Neural progenitor cell (in vitro differentiated cells): ENCODE results near the gene LRWD1. TPM values are rescaled to one million over a fixed set of nuclear protein-coding genes. Genes with fewer than 3 reads are reported as not detected.
A peak's percentile ranks its signal among the peaks of the same experiment; 100 is the strongest.

ENCODE experiments used
- DNase-seq: peaks from one replicate; pipeline ENCODE4 v3.0.0-alpha.2; 2016; ENCODE audit warnings: low spot score
- H2AFZ ChIP-seq: fragments of 200-600 bp; sonication (generic); replicated peaks from 2 replicates; pipeline ENCODE4 v1.6.1; 2016; ENCODE audit warnings: antibody characterized with exemption
- H3F3A ChIP-seq: fragments of 200-600 bp; sonication (generic); 2 replicates; pipeline ENCODE4 v1.6.1; 2016; ENCODE audit warnings: antibody characterized with exemption, low read depth
- H3K27ac ChIP-seq: fragments of 200-600 bp; sonication (generic); 2 replicates; pipeline ENCODE4 v1.5.1; 2016; ENCODE audit warnings: mild to moderate bottlenecking
- H3K27me3 ChIP-seq: fragments of 200-600 bp; sonication (generic); 2 replicates; pipeline ENCODE4 v1.6.1; 2016; ENCODE audit warnings: mild to moderate bottlenecking, moderate library complexity
- H3K36me3 ChIP-seq: fragments of 200-600 bp; sonication (generic); 2 replicates; pipeline ENCODE4 v1.5.1; 2016
- H3K4me1 ChIP-seq: fragments of 200-600 bp; sonication (generic); 2 replicates; pipeline ENCODE4 v1.6.1; 2016; ENCODE audit warnings: mixed run types
- H3K4me2 ChIP-seq: fragments of 200-600 bp; sonication (generic); 2 replicates; pipeline ENCODE4 v1.6.1; 2016
- H3K4me3 ChIP-seq: fragments of 200-600 bp; sonication (generic); 2 replicates; pipeline ENCODE4 v1.5.1; 2016
- H3K79me2 ChIP-seq: fragments of 200-600 bp; sonication (generic); 2 replicates; pipeline ENCODE4 v1.6.1; 2016; ENCODE audit warnings: low read depth
- H3K9ac ChIP-seq: fragments of 200-600 bp; sonication (generic); 2 replicates; pipeline ENCODE4 v1.6.1; 2016
- H3K9me3 ChIP-seq: fragments of 200-600 bp; sonication (generic); 2 replicates; pipeline ENCODE4 v1.5.1; 2016; ENCODE audit warnings: low read depth
- H4K20me1 ChIP-seq: fragments of 200-600 bp; sonication (generic); 2 replicates; pipeline ENCODE4 v1.6.1; 2016; ENCODE audit warnings: low read depth
- H3K27ac Mint-ChIP-seq: 3 replicates; pipeline ENCODE4 v1.8.0; 2021; ENCODE audit warnings: mixed read lengths
- H3K27me3 Mint-ChIP-seq: 2 replicates; pipeline ENCODE4 v1.8.0; 2022; ENCODE audit warnings: low read depth, mild to moderate bottlenecking, inconsistent platforms, moderate library complexity, mixed read lengths; ENCODE audit not compliant: insufficient read depth
- H3K36me3 Mint-ChIP-seq: 3 replicates; pipeline ENCODE4 v1.8.0; 2021; ENCODE audit warnings: mixed read lengths
- H3K4me1 Mint-ChIP-seq: 3 replicates; pipeline ENCODE4 v1.8.0; 2021; ENCODE audit warnings: mixed read lengths
- H3K4me3 Mint-ChIP-seq: 3 replicates; pipeline ENCODE4 v1.8.0; 2021; ENCODE audit warnings: mild to moderate bottlenecking, moderate library complexity, mixed read lengths
- H3K9me3 Mint-ChIP-seq: 3 replicates; pipeline ENCODE4 v1.8.0; 2020; ENCODE audit warnings: mixed read lengths
- EZH2 ChIP-seq: fragments of 200-600 bp; sonication (generic); IDR thresholded peaks from 2 replicates; pipeline ENCODE4 v1.6.1; 2017; ENCODE audit warnings: antibody characterized with exemption, mild to moderate bottlenecking, moderate library complexity
- EZH2phosphoT487 ChIP-seq: fragments of 200-600 bp; sonication (generic); IDR thresholded peaks from 2 replicates; pipeline ENCODE4 v1.6.1; 2017; ENCODE audit warnings: antibody characterized with exemption
- total RNA-seq: library from RNA; depleted of rRNA; stranded (reverse); fragments of >200 nt; gene quantifications from 2 replicates; pipeline ENCODE4 v1.2.3, GENCODE V29; 2015; ENCODE audit warnings: low replicate concordance
- TF ChIP-seq, protein P1 (sequence below): fragments of 200-600 bp; sonication (generic); IDR thresholded peaks from 2 replicates; pipeline ENCODE4 v1.5.1; 2017; ENCODE audit warnings: antibody characterized with exemption, mild to moderate bottlenecking

LRWD1 gene
- total RNA-seq, 1 donor from 2014 or later = 16.9 TPM

DNA sequence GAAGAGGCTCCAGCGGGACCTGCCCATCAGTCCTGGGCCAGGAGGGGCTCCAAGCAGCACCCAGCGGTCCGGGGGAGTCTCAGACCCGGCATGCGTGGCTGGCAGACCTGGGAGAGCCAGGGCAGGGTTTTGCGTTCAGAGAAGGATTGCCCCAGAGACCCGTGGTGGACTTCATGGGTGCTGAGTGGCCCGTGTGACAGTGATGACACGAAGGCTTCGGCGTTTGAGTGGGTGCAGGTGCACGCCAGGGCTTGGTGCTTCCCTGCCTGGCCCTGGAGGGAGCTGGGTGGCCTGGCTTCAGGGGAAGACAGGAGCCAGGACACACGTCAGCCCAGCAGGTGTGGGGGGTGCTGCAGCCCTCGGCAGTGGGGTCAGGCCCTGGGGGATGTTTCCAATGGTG is 17.5 kb upstream of the LRWD1 start:
- Histone ChIP-seq H3K9ac (no peak overlapping the region), H3K9me3 (no peaks in the 10 kb centered on the region), H3K4me3 (no peak overlapping the region), H3K4me1 (peaks cover 9% of the 10 kb centered on the region), H3K4me2 (no peak overlapping the region), H2AFZ (no peak overlapping the region), H3K27me3 (no peaks in the 10 kb centered on the region), H3K27ac (no peak overlapping the region), H3K36me3 (no peaks in the 10 kb centered on the region), H4K20me1 (no peaks in the 10 kb centered on the region), H3K79me2 (no peaks in the 10 kb centered on the region), H3F3A (peaks cover 8% of the 10 kb centered on the region)
- peaks cover 2% of the 10 kb centered on the region for H3K27me3 Mint-ChIP-seq
- DNase-seq = no peak
- TF ChIP-seq EZH2 (no peak), EZH2phosphoT487 (no peak)
- TF ChIP-seq, protein P1, sequence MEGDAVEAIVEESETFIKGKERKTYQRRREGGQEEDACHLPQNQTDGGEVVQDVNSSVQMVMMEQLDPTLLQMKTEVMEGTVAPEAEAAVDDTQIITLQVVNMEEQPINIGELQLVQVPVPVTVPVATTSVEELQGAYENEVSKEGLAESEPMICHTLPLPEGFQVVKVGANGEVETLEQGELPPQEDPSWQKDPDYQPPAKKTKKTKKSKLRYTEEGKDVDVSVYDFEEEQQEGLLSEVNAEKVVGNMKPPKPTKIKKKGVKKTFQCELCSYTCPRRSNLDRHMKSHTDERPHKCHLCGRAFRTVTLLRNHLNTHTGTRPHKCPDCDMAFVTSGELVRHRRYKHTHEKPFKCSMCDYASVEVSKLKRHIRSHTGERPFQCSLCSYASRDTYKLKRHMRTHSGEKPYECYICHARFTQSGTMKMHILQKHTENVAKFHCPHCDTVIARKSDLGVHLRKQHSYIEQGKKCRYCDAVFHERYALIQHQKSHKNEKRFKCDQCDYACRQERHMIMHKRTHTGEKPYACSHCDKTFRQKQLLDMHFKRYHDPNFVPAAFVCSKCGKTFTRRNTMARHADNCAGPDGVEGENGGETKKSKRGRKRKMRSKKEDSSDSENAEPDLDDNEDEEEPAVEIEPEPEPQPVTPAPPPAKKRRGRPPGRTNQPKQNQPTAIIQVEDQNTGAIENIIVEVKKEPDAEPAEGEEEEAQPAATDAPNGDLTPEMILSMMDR = no peak
- H3K4me1 Mint-ChIP-seq = no peaks in the 10 kb centered on the region
- H3K4me3 Mint-ChIP-seq = no peak overlapping the region
- no peaks in the 10 kb centered on the region for H3K9me3 Mint-ChIP-seq
- H3K27ac Mint-ChIP-seq = no peak overlapping the region
- H3K36me3 Mint-ChIP-seq = peaks cover 10% of the 10 kb centered on the region

DNA sequence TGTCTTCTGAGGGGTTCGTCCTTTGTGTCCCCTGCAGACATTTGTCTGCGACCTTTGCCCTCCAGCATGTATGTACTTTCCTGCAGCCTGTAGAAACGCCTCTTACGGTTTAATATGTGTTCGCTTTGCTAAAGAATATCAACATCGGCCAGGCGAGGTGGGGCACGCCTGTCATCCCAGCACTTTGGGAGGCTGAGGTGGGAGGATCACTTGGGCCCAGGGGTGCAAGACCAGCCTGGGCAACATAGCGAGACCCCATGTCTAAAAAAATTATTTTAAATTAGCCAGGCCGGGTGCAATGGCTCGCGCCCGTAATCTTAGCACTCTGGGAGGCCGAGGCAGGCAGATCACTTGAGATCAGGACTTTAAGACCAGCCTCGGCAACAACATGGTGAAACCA is 15.6 kb upstream of the LRWD1 start:
- Histone ChIP-seq H2AFZ (no peak overlapping the region), H3K4me2 (no peak overlapping the region), H3F3A (peaks cover 10% of the 10 kb centered on the region), H3K4me1 (peaks cover 9% of the 10 kb centered on the region), H3K9ac (no peak overlapping the region), H3K27ac (no peak overlapping the region), H3K27me3 (no peaks in the 10 kb centered on the region), H3K4me3 (no peak overlapping the region), H3K9me3 (no peaks in the 10 kb centered on the region), H3K79me2 (no peaks in the 10 kb centered on the region), H3K36me3 (no peaks in the 10 kb centered on the region), H4K20me1 (no peaks in the 10 kb centered on the region)
- no peak overlapping the region for H3K27ac Mint-ChIP-seq
- H3K4me1 Mint-ChIP-seq = no peaks in the 10 kb centered on the region
- H3K4me3 Mint-ChIP-seq = no peak overlapping the region
- TF ChIP-seq EZH2phosphoT487 = no peak
- no peak for TF ChIP-seq EZH2
- TF ChIP-seq, protein P1 = no peak
- peaks cover 10% of the 10 kb centered on the region for H3K36me3 Mint-ChIP-seq
- DNase-seq = no peak
- H3K9me3 Mint-ChIP-seq = no peaks in the 10 kb centered on the region
- peaks cover 5% of the 10 kb centered on the region for H3K27me3 Mint-ChIP-seq

DNA sequence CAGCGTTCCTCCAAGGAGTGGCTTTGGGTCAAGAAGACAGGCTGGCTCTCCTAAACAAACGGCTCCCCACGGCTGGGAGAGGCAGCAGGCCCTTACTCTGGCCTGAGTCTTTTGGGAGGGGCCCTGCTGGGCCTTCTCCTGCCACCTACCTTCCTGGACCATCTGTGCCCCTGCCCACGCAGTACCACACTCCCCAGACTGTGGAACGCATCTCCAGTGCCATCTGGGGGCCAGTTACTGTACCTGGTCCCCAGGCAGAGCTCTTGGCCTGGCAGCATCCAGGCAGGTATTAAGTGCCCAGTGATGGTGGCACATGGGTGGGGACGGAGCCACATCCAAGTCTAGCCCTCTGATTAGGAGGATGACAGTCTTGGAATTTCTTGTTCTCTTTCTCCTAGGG is 14.5 kb upstream of the LRWD1 start:
- no peaks in the 10 kb centered on the region for H4K20me1 ChIP-seq
- H3K4me3 ChIP-seq = no peak overlapping the region
- no peaks in the 10 kb centered on the region for H3K4me1 Mint-ChIP-seq
- peaks cover 10% of the 10 kb centered on the region for H3F3A ChIP-seq
- H3K9me3 Mint-ChIP-seq = no peaks in the 10 kb centered on the region
- DNase-seq = no peak
- no peak overlapping the region for H3K27ac Mint-ChIP-seq
- H3K27me3 ChIP-seq = no peaks in the 10 kb centered on the region
- no peak overlapping the region for H2AFZ ChIP-seq
- H3K4me2 ChIP-seq = no peak overlapping the region
- no peaks in the 10 kb centered on the region for H3K36me3 ChIP-seq
- peaks cover 7% of the 10 kb centered on the region for H3K36me3 Mint-ChIP-seq
- H3K79me2 ChIP-seq = no peaks in the 10 kb centered on the region
- no peak overlapping the region for H3K9ac ChIP-seq
- H3K9me3 ChIP-seq = no peaks in the 10 kb centered on the region
- H3K27ac ChIP-seq = no peak overlapping the region
- H3K4me1 ChIP-seq = peaks cover 9% of the 10 kb centered on the region
- TF ChIP-seq EZH2phosphoT487 (no peak), EZH2 (no peak)
- TF ChIP-seq, protein P1 = peak; percentile 8
- H3K27me3 Mint-ChIP-seq = peaks cover 2% of the 10 kb centered on the region
- no peak overlapping the region for H3K4me3 Mint-ChIP-seq
